K562 (cell line): Measurements from ENCODE around the gene HOXA9. TPM values are rescaled to one million over a fixed set of nuclear protein-coding genes. Genes with fewer than 3 reads are reported as not detected.

Experiments
- ATAC-seq: fragments of 200-7000 bp; cut with Tn5 transposase; 3 replicates; pipeline ENCODE4 v1.9.1; 2020; ENCODE audit warnings: moderate library complexity
- BruUV-seq: library from RNA; stranded (reverse); fragments of 400-500 nt; replicated peaks from 2 replicates; lab custom pipeline; 2021; lab: Mats Ljungman, UMichigan
- CTCF ChIA-PET: fragments of 300-600 bp; formaldehyde crosslinking; extraction: SDS; loops from one replicate; lab custom pipeline; 2021; ENCODE audit warnings: low intra/inter-chr PET ratio; lab: Yijun Ruan, JAX
- POLR2A ChIA-PET: fragments of 300-600, 350-650 bp; sonication (Branson Sonifier 250); formaldehyde crosslinking; extraction: SDS; loops from one replicate; lab custom pipeline; 2021; ENCODE audit warnings: antibody characterized with exemption, inconsistent platforms; lab: Yijun Ruan, JAX
- DNase-seq, 4 experiments: peaks; one replicate each; pipeline versions ENCODE4 v3.0.0 to v3.0.0-alpha.2; 2011 to 2018; ENCODE audit warnings: low spot score in 3 of 4, mixed read lengths in 3 of 4; ENCODE audit errors: extremely low read depth in 1 of 4
- FAIRE-seq: peaks from 2 replicates; lab custom pipeline; 2011; peaks lifted over from hg19 to GRCh38; lab: Jason Lieb, UNC
- H2AFZ ChIP-seq: 2 replicates; pipeline ENCODE4 v1.6.0; 2011; ENCODE audit warnings: low read depth, low read length, control low read depth, inconsistent platforms
- H3K27ac ChIP-seq: fragments of 200-600 bp; 3 replicates; pipeline ENCODE4 v1.8.0; 2011; ENCODE audit warnings: low read depth, mild to moderate bottlenecking, control low read depth, inconsistent platforms, low read length, moderate library complexity, mixed read lengths; ENCODE audit errors: extremely low read depth
- H3K27me3 ChIP-seq, 2 experiments: fragments of 300-600 bp in 1 of 2; 2 replicates in 1 of 2; 3 replicates in 1 of 2; pipeline versions ENCODE4 v1.6.0 to v1.8.0; 2011; ENCODE audit warnings: inconsistent platforms in 2 of 2, low read length in 2 of 2, mild to moderate bottlenecking in 1 of 2, mixed read lengths in 1 of 2, moderate library complexity in 1 of 2; ENCODE audit not compliant: control insufficient read depth in 2 of 2, insufficient read depth in 2 of 2
- H3K36me3 ChIP-seq: fragments of 300-600 bp; 3 replicates; pipeline ENCODE4 v1.8.0; 2011; ENCODE audit warnings: mild to moderate bottlenecking, low read length, inconsistent platforms; ENCODE audit not compliant: control insufficient read depth, insufficient read depth
- H3K4me1 ChIP-seq, 2 experiments: fragments of 200-600 bp in 1 of 2; replicated peaks in 1 of 2; 2 replicates in 1 of 2; 3 replicates in 1 of 2; pipeline versions ENCODE4 v1.5.1 to v1.8.0; 2011; ENCODE audit warnings: inconsistent platforms in 2 of 2, low read length in 2 of 2, mild to moderate bottlenecking in 1 of 2, mixed read lengths in 1 of 2, moderate library complexity in 1 of 2; ENCODE audit not compliant: control insufficient read depth in 2 of 2, insufficient read depth in 2 of 2
- H3K4me2 ChIP-seq: 2 replicates; pipeline ENCODE4 v1.6.1; 2011; ENCODE audit warnings: low read length, control low read depth, inconsistent platforms, mixed read lengths; ENCODE audit not compliant: insufficient read depth
- H3K4me3 ChIP-seq: fragments of 200-600 bp; sonication (generic), shearing (Covaris generic); 2 replicates; pipeline ENCODE4 v1.5.1; 2016; ENCODE audit warnings: control low read depth, inconsistent platforms
- H3K79me2 ChIP-seq: fragments of 200-600 bp; 3 replicates; pipeline ENCODE4 v1.8.0; 2011; ENCODE audit warnings: low read length, inconsistent platforms; ENCODE audit not compliant: control insufficient read depth, insufficient read depth
- H3K9ac ChIP-seq, 2 experiments: 2 replicates each; pipeline versions ENCODE4 v1.6.0 to v1.6.1; 2011; ENCODE audit warnings: low read depth in 2 of 2, low read length in 2 of 2, control low read depth in 1 of 2, inconsistent platforms in 1 of 2, mild to moderate bottlenecking in 1 of 2, mixed read lengths in 1 of 2; ENCODE audit not compliant: insufficient read depth in 1 of 2
- H3K9me1 ChIP-seq: one replicate; pipeline ENCODE4 v1.6.0; 2011; ENCODE audit warnings: inconsistent platforms, mild to moderate bottlenecking, low read length, moderate library complexity; ENCODE audit not compliant: control insufficient read depth, insufficient read depth
- H3K9me3 ChIP-seq: replicated peaks from 2 replicates; pipeline ENCODE4 v1.5.1; 2011; ENCODE audit warnings: low read depth, low read length, inconsistent platforms; ENCODE audit not compliant: control insufficient read depth, insufficient read depth
- H4K20me1 ChIP-seq: replicated peaks from 2 replicates; pipeline ENCODE4 v1.6.1; 2011; ENCODE audit warnings: low read length, inconsistent platforms, mixed read lengths; ENCODE audit not compliant: control insufficient read depth, insufficient read depth
- HDAC8 ChIP-seq: fragments of 450-650 bp; IDR thresholded peaks from 2 replicates; pipeline ENCODE4 v1.6.1; 2016; ENCODE audit warnings: mild to moderate bottlenecking, missing genetic modification characterization, moderate library complexity, missing compliant biosample characterization
- SRF ChIP-seq, 2 experiments: fragments of 250-450, 450-650 bp in 1 of 2; sonication (Bioruptor Pico) in 1 of 2; sonication (generic) in 1 of 2; formaldehyde crosslinking; IDR thresholded peaks; 2 replicates each; pipeline versions ENCODE4 v1.5.0 to v1.5.1; 2020 to 2022; ENCODE audit warnings: mild to moderate bottlenecking in 1 of 2, missing genetic modification reagents in 1 of 2
- ZC3H8 ChIP-seq: fragments of 450-650 bp; IDR thresholded peaks from 2 replicates; pipeline ENCODE4 v1.6.1; 2017
- ZNF140 ChIP-seq: fragments of 250-450 bp; sonication (Bioruptor Pico); IDR thresholded peaks from 2 replicates; pipeline ENCODE4 v1.8.0; 2021; ENCODE audit warnings: moderate library complexity, mild to moderate bottlenecking, inconsistent platforms
- ZNF165 ChIP-seq: fragments of 250-450 bp; sonication (Bioruptor Pico); IDR thresholded peaks from 2 replicates; pipeline ENCODE4 v1.4.0; 2020; ENCODE audit warnings: borderline replicate concordance
- ZNF586 ChIP-seq: fragments of 450-650 bp; formaldehyde crosslinking; conservative IDR thresholded peaks from 2 replicates; pipeline ENCODE4 v1.4.0; 2020; ENCODE audit warnings: mild to moderate bottlenecking, moderate library complexity
- WGBS: fragments of 100-300 bp; shearing (Covaris generic); methylation state at CpG from one replicate; pipeline ENCODE4 v1.1.6; 2016; ENCODE audit warnings: low coverage, mixed read lengths; ENCODE audit not compliant: insufficient coverage; ENCODE audit errors: missing lambda C conversion rate; 5-methylcytosine and 5-hydroxymethylcytosine counted together
- in situ Hi-C: fragments of 300-500 bp; cut with MboI; formaldehyde crosslinking; loops from 4 replicates; pipeline ENCODE4 v1.15.0; 2018; ENCODE audit warnings: inconsistent platforms, mixed read lengths
- intact Hi-C: fragments of 100-400 bp; cut with micrococcal nuclease; formaldehyde crosslinking; loops from 2 replicates; pipeline ENCODE4 v1.14.2; 2022
- polyA plus RNA-seq, 8 experiments: library from polyadenylated mRNA; depleted of rRNA in 4 of 8; stranded (reverse) in 5 of 8; unstranded in 3 of 8; fragments of >200 nt; fragmentation: Nextera tagmentation in 2 of 8; fragmentation: Illumina TruSeq in 1 of 8; extraction: Ambion mirVana in 2 of 8; extraction: Trizol in 1 of 8; gene quantifications; 2 replicates each; pipeline versions ENCODE4 v1.2.1 to v1.2.3, GENCODE V29; 2011 to 2014; ENCODE audit warnings: inconsistent platforms in 1 of 8, missing spikeins in 1 of 8
- total RNA-seq, 7 experiments: library from RNA; depleted of rRNA in 6 of 7; stranded (reverse); fragments of >200 nt in 6 of 7; fragmentation: Illumina TruSeq in 2 of 7; extraction: Trizol in 2 of 7; gene quantifications; 2 replicates each; pipeline versions ENCODE4 v1.2.1 to v1.2.3, GENCODE V29; 2011 to 2021; ENCODE audit warnings: low replicate concordance in 1 of 7
- TF ChIP-seq, protein P1 (sequence below): fragments of 250-450 bp; sonication (Bioruptor Pico); IDR thresholded peaks from 2 replicates; pipeline ENCODE4 v1.4.0; 2020; ENCODE audit warnings: borderline replicate concordance

HOXA9 gene
- total and polyA plus RNA-seq, 9 of the 15 experiments (the other 6 are each of a cell fraction or from before 2014, with no cell fraction given): not detected

DNA sequence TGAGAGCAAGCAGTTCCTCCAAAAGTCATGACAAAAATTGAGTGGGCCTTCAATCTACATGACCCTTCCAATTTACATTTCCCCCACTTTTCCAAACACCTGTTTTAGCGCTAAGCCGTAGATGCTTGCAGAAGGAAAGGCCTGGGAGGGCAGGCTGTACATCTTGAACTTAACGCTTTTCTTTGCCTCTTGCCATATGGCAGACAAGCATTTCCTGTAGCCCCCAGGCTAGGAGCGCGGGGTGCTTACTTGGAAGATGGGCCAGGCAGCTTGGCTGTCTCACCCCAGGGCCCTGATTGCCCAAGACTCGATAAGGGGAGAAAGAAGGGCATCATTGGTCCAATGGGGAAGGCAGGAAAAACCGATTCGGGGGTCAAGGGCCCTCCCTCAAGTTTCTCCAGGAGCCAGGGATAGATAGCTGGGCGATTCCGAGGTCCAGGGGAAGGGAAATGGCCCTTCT lies 7.0 kb upstream of the HOXA9 start:
- CTCF ChIA-PET: no interaction called here
- POLR2A ChIA-PET: no interaction called here
- no peaks in the 10 kb centered on the region for H3K9me3 ChIP-seq
- no peak overlapping the region for H3K9ac ChIP-seq
- H3K27ac ChIP-seq: no peak overlapping the region
- no peaks in the 10 kb centered on the region for H3K79me2 ChIP-seq
- H2AFZ ChIP-seq: no peak overlapping the region
- H3K4me3 ChIP-seq: no peak overlapping the region
- ATAC-seq (no peak), FAIRE-seq (no peak), DNase-seq (no peak)
- H3K27me3 ChIP-seq: peaks cover 30 to 73% of the 10 kb centered on the region in 2 experiments
- 5% methylated on average over 10 of the region's 10 CpGs for WGBS
- no peak overlapping the region for H3K4me2 ChIP-seq
- H4K20me1 ChIP-seq: no peaks in the 10 kb centered on the region
- H3K36me3 ChIP-seq: no peaks in the 10 kb centered on the region
- no peak for TF ChIP-seq HDAC8 (tag)
- TF ChIP-seq, protein P1, sequence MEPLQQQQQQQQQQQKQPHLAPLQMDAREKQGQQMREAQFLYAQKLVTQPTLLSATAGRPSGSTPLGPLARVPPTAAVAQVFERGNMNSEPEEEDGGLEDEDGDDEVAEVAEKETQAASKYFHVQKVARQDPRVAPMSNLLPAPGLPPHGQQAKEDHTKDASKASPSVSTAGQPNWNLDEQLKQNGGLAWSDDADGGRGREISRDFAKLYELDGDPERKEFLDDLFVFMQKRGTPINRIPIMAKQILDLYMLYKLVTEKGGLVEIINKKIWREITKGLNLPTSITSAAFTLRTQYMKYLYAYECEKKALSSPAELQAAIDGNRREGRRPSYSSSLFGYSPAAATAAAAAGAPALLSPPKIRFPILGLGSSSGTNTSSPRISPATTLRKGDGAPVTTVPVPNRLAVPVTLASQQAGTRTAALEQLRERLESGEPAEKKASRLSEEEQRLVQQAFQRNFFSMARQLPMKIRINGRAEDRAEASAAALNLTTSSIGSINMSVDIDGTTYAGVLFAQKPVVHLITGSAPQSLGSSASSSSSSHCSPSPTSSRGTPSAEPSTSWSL (CRISPR knock-in tag): no peak
- TF ChIP-seq ZNF140 (CRISPR knock-in tag): no peak
- TF ChIP-seq ZNF586: no peak
- TF ChIP-seq SRF (CRISPR knock-in tag; IDR thresholded peaks at IDR 0.05): no peak
- TF ChIP-seq ZNF165: no peak
- TF ChIP-seq ZC3H8: no peak
- intact Hi-C loops: no loop called here
- in situ Hi-C loops: loop anchor here (25.0 kb wide), 3 partner anchors 660 to 1285 kb away; no protein-coding TSS in a partner anchor
- BruUV-seq: no TSS peak
- H3K9me1 ChIP-seq: no peaks in the 10 kb centered on the region
- H3K4me1 ChIP-seq: peaks cover 0 to 3% of the 10 kb centered on the region in 2 experiments; a peak in 1 of 5 replicates
